Sigmoid colon (tissue), 4 donors: Measurements from ENCODE around the gene CACNB2.

Source experiments
- CTCF ChIP-seq, 4 experiments: fragments of 450-650 bp in 3 of 4; fragments of 200-600 bp in 1 of 4; IDR thresholded peaks; one replicate each; pipeline ENCODE4 v1.5.1; 2016 to 2019; ENCODE audit warnings: antibody characterized with exemption in 4 of 4, mild to moderate bottlenecking in 3 of 4, moderate library complexity in 2 of 4
- EP300 ChIP-seq, 4 donors: sonication (generic); formaldehyde crosslinking; IDR thresholded peaks; one replicate each; pipeline ENCODE4 v1.6.1; 2017; ENCODE audit warnings: antibody characterized with exemption in 4 of 4
- POLR2A ChIP-seq, 2 donors: fragments of 450-650 bp; IDR thresholded peaks; one replicate each; pipeline ENCODE4 v1.6.1; 2016; ENCODE audit warnings: antibody characterized with exemption in 2 of 2, mild to moderate bottlenecking in 2 of 2, moderate library complexity in 2 of 2
- POLR2AphosphoS5 ChIP-seq, 4 donors: sonication (generic); formaldehyde crosslinking; IDR thresholded peaks; one replicate each; pipeline ENCODE4 v1.6.1; 2017; ENCODE audit warnings: antibody characterized with exemption in 4 of 4

GRCh38 chr10:18137111-18137510 is 3.1 kb upstream of the CACNB2 start:
- TF ChIP-seq POLR2AphosphoS5 (IDR thresholded peaks at IDR 0.05) (no peak), CTCF (IDR thresholded peaks at IDR 0.05) (no peak), POLR2A (IDR thresholded peaks at IDR 0.05) (no peak), EP300 (IDR thresholded peaks at IDR 0.05) (no peak)
